Measurements from ENCODE around the gene NFATC3. TPM values are rescaled to one million over a fixed set of nuclear protein-coding genes. Genes with fewer than 3 reads are reported as not detected.
"Not testable (repeated sequence)": the region's sequence is repeated elsewhere in the genome, so short reads cannot be mapped to it uniquely, and the experiment has no call there.

Gene NFATC3
- total RNA-seq, 2 donors from 2014 or later: 22.5 to 29.3 TPM

DNA sequence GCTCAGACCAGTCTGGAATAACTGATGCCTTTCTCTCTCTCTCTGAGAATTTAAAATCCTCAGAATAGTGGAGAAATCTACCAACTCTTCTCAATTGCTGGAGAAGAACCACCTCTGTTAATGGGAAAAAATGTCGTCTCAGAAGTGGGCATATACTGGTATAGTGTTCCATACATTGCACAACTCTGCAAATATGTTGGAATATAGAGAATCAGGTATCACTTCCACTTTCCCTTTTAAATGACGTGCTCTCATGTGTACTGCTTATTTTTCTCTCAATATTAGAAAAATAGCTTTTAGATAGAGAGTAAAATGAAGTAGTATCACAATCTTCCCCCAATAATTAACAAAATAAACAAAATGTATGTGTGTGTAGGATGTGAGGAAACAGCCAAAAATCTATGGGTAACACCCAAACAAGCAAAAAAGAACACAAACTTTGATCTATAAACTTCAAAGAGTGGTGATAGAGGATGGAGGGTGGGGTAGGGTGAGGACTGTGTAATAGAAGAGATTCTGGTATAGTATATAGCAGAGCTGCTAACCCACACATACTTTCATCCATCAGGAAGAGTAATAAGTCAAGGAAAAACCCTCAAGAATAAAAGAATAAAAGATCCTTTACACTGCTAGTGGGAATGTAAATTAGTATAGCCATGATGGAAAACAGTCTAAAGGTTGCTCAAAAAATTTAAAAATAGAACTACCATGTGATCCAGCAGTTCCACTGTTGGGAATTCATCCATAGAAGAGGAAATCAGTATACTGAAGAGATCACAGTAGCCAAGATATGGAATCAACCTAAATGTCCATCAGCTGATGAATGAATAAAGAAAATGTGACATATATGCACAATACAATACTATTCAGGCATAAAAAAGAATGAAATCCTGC lies 46.9 kb downstream of the NFATC3 start:
- Histone ChIP-seq H3K4me1 (no peaks in the 10 kb centered on the region), H3K36me3 (no peaks in the 10 kb centered on the region), H3K27me3 (no peaks in the 10 kb centered on the region), H3K4me3 (no peak overlapping the region), H3K27ac (no peak overlapping the region), H3K9ac (ENCODE audit: low read depth in 2 of 2, low read length in 2 of 2) (no peak overlapping the region), H3K9me3 (no peaks in the 10 kb centered on the region)
- intact Hi-C loops (cut with DNase I): no loop called here
- DNase-seq: no peak
- TF ChIP-seq CTCF (IDR thresholded peaks at IDR 0.05): no peak

- H3K9ac ChIP-seq (ENCODE audit: low read depth in 2 of 2, low read length in 2 of 2); H3K4me1 ChIP-seq; DNase-seq; H3K27ac ChIP-seq; H3K27me3 ChIP-seq; intact Hi-C loops (cut with DNase I); H3K36me3 ChIP-seq; H3K4me3 ChIP-seq; H3K9me3 ChIP-seq: not testable (repeated sequence)
These were observed 47.8 kb downstream of the NFATC3 start for GRCh38 chr16:68133000-68133399.

DNA sequence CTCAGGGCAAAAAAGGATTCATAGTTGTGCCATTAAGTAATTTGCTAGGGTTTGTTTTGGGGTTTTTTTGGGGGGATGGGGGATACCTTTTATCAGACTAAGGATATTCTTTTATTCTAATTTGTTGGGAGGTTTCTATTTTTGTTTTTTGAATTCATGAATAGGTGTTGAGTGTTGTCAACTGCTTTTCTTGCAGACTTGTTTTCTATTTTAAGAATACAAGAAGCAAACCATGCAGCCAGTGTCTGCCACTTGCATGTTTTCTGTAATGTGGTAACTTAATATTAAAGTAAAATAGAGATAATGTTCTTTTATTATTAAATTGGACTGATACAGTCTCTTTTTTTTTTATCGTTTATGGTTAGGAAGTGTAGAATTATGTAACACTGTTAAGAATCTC lies 49.5 kb downstream of the NFATC3 start:
- H3K27ac ChIP-seq: no peak overlapping the region
- intact Hi-C loops (cut with DNase I): no loop called here
- no peak overlapping the region for H3K9ac ChIP-seq (ENCODE audit: low read depth in 2 of 2, low read length in 2 of 2)
- no peaks in the 10 kb centered on the region for H3K9me3 ChIP-seq
- H3K4me3 ChIP-seq: no peak overlapping the region
- no peaks in the 10 kb centered on the region for H3K4me1 ChIP-seq
- no peak for DNase-seq
- no peak for TF ChIP-seq CTCF (IDR thresholded peaks at IDR 0.05)
- H3K27me3 ChIP-seq: no peaks in the 10 kb centered on the region
- no peaks in the 10 kb centered on the region for H3K36me3 ChIP-seq

DNA sequence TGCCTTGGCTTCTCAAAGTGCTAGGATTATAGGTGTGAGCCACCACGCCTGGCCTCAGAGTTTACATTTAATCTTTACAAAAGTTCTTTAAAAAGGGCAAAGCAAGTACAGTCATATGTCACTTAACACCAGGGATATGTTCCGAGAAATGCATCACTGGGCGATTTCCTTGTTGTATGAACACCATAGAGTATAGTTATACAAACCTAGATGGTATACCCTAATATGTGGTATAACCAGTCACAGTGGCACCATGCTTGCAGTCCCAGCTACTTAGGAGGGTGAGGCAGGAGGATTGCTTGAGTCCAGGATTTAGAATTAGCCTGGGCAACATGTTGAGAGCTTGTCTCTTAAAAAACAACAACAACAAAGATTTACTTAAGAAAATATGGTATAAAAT lies 51.3 kb downstream of the NFATC3 start:
- TF ChIP-seq CTCF (IDR thresholded peaks at IDR 0.05): no peak
- Histone ChIP-seq H3K9ac (ENCODE audit: low read depth in 2 of 2, low read length in 2 of 2) (no peak overlapping the region), H3K27ac (no peak overlapping the region), H3K4me1 (no peaks in the 10 kb centered on the region), H3K36me3 (no peaks in the 10 kb centered on the region), H3K27me3 (no peaks in the 10 kb centered on the region), H3K4me3 (no peak overlapping the region), H3K9me3 (no peaks in the 10 kb centered on the region)
- no peak for DNase-seq
- intact Hi-C loops (cut with DNase I): no loop called here

GRCh38 chr16:68144008-68144407 lies 58.8 kb downstream of the NFATC3 start:
- H3K9me3 ChIP-seq: no peaks in the 10 kb centered on the region
- no peak for TF ChIP-seq CTCF (IDR thresholded peaks at IDR 0.05)
- no peak for DNase-seq
- no peak overlapping the region for H3K9ac ChIP-seq (ENCODE audit: low read depth in 2 of 2, low read length in 2 of 2)
- H3K36me3 ChIP-seq: no peaks in the 10 kb centered on the region
- intact Hi-C loops (cut with DNase I): no loop called here
- no peaks in the 10 kb centered on the region for H3K4me1 ChIP-seq
- no peaks in the 10 kb centered on the region for H3K27me3 ChIP-seq
- no peak overlapping the region for H3K4me3 ChIP-seq
- no peak overlapping the region for H3K27ac ChIP-seq

- no peak for DNase-seq
- no peak for TF ChIP-seq CTCF (IDR thresholded peaks at IDR 0.05)
- Histone ChIP-seq H3K9ac (ENCODE audit: low read depth in 2 of 2, low read length in 2 of 2) (no peak overlapping the region), H3K36me3 (no peaks in the 10 kb centered on the region), H3K9me3 (no peaks in the 10 kb centered on the region), H3K27me3 (no peaks in the 10 kb centered on the region), H3K4me1 (no peaks in the 10 kb centered on the region), H3K27ac (no peak overlapping the region), H3K4me3 (no peak overlapping the region)
- intact Hi-C loops (cut with DNase I): no loop called here
These were observed 61.4 kb downstream of the NFATC3 start for GRCh38 chr16:68146585-68146984.
